GM10266 (cell line): ENCODE results near the gene BCAS3.
"Not testable (repeated sequence)": the region's sequence is repeated elsewhere in the genome, so short reads cannot be mapped to it uniquely, and the experiment has no call there.

Source experiments
- DNase-seq: peaks from one replicate; pipeline ENCODE4 v3.0.0; 2012; ENCODE audit errors: extremely low spot score
- CTCF ChIP-seq: IDR thresholded peaks from 2 replicates; pipeline ENCODE4 v1.5.1; 2012; ENCODE audit warnings: mild to moderate bottlenecking, low read depth; ENCODE audit not compliant: control insufficient read depth, insufficient read depth; ENCODE audit errors: missing control alignments

The BCAS3 gene

GRCh38 chr17:60923000-60923399 is 245.3 kb downstream of the BCAS3 start:
- TF ChIP-seq CTCF: no peak
- DNase-seq: no peak

- no peak for DNase-seq
- TF ChIP-seq CTCF: no peak
Measured at GRCh38 chr17:60926466-60927183, 249.0 kb downstream of the BCAS3 start.

- TF ChIP-seq CTCF: no peak
Measured at GRCh38 chr17:60933739-60934138, 256.1 kb downstream of the BCAS3 start.

GRCh38 chr17:60934723-60935122 is 257.1 kb downstream of the BCAS3 start:
- no peak for TF ChIP-seq CTCF
- no peak for DNase-seq

More at GRCh38 chr17:60933739-60934138, 256.1 kb downstream of the BCAS3 start:
- no peak for DNase-seq

- not testable (repeated sequence) for DNase-seq
Measured at GRCh38 chr17:60935991-60936390, 258.3 kb downstream of the BCAS3 start.

- DNase-seq: no peak
- TF ChIP-seq CTCF: no peak
Measured at GRCh38 chr17:60939318-60939717, 261.7 kb downstream of the BCAS3 start.

- no peak for TF ChIP-seq CTCF
Measured at GRCh38 chr17:60941028-60941427, 263.4 kb downstream of the BCAS3 start.

GRCh38 chr17:60941571-60941970 is 263.9 kb downstream of the BCAS3 start:
- no peak for TF ChIP-seq CTCF
- DNase-seq: no peak

More at GRCh38 chr17:60941028-60941427, 263.4 kb downstream of the BCAS3 start:
- DNase-seq: no peak
